Stimulated activated CD4-positive, alpha-beta T cell treated with anti-CD3 and anti-CD28 coated beads, Interleukin-15, amount 100 ng/mL, for 24 hours (primary cell): Measurements from ENCODE around the gene NUBPL.
"Not testable (repeated sequence)": the region's sequence is repeated elsewhere in the genome, so short reads cannot be mapped to it uniquely, and the experiment has no call there.

Experiments used
- DNase-seq: peaks from one replicate; pipeline ENCODE4 v3.0.0-alpha.2; 2020

The NUBPL gene

GRCh38 chr14:31884776-31885379, 323.7 kb downstream of the NUBPL start:
- DNase-seq, result no peak

- no peak for DNase-seq
Observed at GRCh38 chr14:31886156-31886835, 325.1 kb downstream of the NUBPL start.

GRCh38 chr14:31887929-31888580, 326.9 kb downstream of the NUBPL start:
- DNase-seq, result no peak

- no peak for DNase-seq
Observed at GRCh38 chr14:31889297-31889696, 328.1 kb downstream of the NUBPL start.

- DNase-seq, result not testable (repeated sequence)
Observed at GRCh38 chr14:31890202-31890601, 329.0 kb downstream of the NUBPL start.

- DNase-seq, result no peak
Observed at GRCh38 chr14:31893221-31893757, 332.1 kb downstream of the NUBPL start.

- DNase-seq, result no peak
Observed at GRCh38 chr14:31894351-31894750, 333.1 kb downstream of the NUBPL start.

- no peak for DNase-seq
Observed at GRCh38 chr14:31895206-31895605, 334.0 kb downstream of the NUBPL start.

GRCh38 chr14:31895646-31896045, 334.4 kb downstream of the NUBPL start:
- no peak for DNase-seq

GRCh38 chr14:31897581-31898186, 336.5 kb downstream of the NUBPL start:
- no peak for DNase-seq

GRCh38 chr14:31898838-31899528, 337.8 kb downstream of the NUBPL start:
- DNase-seq, result no peak

- peak; percentile 11 for DNase-seq
Observed at GRCh38 chr14:31902002-31902401, 340.8 kb downstream of the NUBPL start.

GRCh38 chr14:31902945-31903646, 341.9 kb downstream of the NUBPL start:
- DNase-seq, result no peak

- DNase-seq, result no peak
Observed at GRCh38 chr14:31909977-31910376, 348.8 kb downstream of the NUBPL start.
